HEK293 (cell line): Measurements from ENCODE around the gene PLD5.
"Not testable (repeated sequence)": the region's sequence is repeated elsewhere in the genome, so short reads cannot be mapped to it uniquely, and the experiment has no call there.

Experiments
- CTCF ChIA-PET: fragments of 350-600 bp; formaldehyde crosslinking; extraction: SDS; loops from one replicate; lab custom pipeline; 2021; ENCODE audit warnings: antibody characterized with exemption; lab: Yijun Ruan, JAX
- POLR2A ChIA-PET: fragments of 300-600 bp; formaldehyde crosslinking; extraction: SDS; loops from one replicate; lab custom pipeline; 2020; ENCODE audit warnings: antibody characterized with exemption, inconsistent platforms; lab: Yijun Ruan, JAX
- H3K27ac ChIP-seq: fragments of 200-500 bp; sonication (Bioruptor generic); 2 replicates; pipeline ENCODE4 v1.5.1; 2014; ENCODE audit warnings: low read depth, low read length, control low read depth, inconsistent platforms; ENCODE audit errors: extremely low read depth
- H3K36me3 ChIP-seq, 2 experiments: fragments of 200-500 bp in 1 of 2; sonication (Bioruptor generic) in 1 of 2; 1 replicate in 1 of 2; 2 replicates in 1 of 2; pipeline ENCODE4 v1.5.1; 2014 to 2017; ENCODE audit warnings: inconsistent platforms in 2 of 2, low read length in 2 of 2; ENCODE audit not compliant: control insufficient read depth in 2 of 2, insufficient read depth in 1 of 2
- H3K4me1 ChIP-seq: fragments of 200-500 bp; sonication (Bioruptor generic); 2 replicates; pipeline ENCODE4 v1.5.1; 2014; ENCODE audit warnings: mild to moderate bottlenecking, low read length, inconsistent platforms; ENCODE audit not compliant: control insufficient read depth, insufficient read depth
- H3K4me3 ChIP-seq: 2 replicates; pipeline ENCODE4 v1.5.1; 2011; ENCODE audit warnings: low read depth, mild to moderate bottlenecking, control low read depth, low read length, moderate library complexity
- H3K9me3 ChIP-seq: fragments of 200-500 bp; sonication (Bioruptor generic); 2 replicates; pipeline ENCODE4 v1.5.1; 2014; ENCODE audit warnings: low read depth, low read length, inconsistent platforms; ENCODE audit not compliant: control insufficient read depth, insufficient read depth
- GLI2 ChIP-seq: fragments of 450-650 bp; formaldehyde crosslinking; IDR thresholded peaks from 2 replicates; pipeline ENCODE4; 2017; ENCODE audit warnings: missing biosample characterization, missing genetic modification characterization, low read depth, borderline replicate concordance
- GLIS1 ChIP-seq: fragments of 450-650 bp; formaldehyde crosslinking; IDR thresholded peaks from 2 replicates; pipeline ENCODE4 v1.5.1; 2016; ENCODE audit warnings: missing biosample characterization, missing genetic modification characterization
- KLF10 ChIP-seq: fragments of 450-650 bp; IDR thresholded peaks from 2 replicates; pipeline ENCODE4 v1.5.1; 2018; ENCODE audit warnings: missing biosample characterization, mild to moderate bottlenecking, missing genetic modification characterization
- MEIS1 ChIP-seq: sonication (generic); formaldehyde crosslinking; IDR thresholded peaks from 2 replicates; pipeline ENCODE4 v1.8.1; 2022; ENCODE audit warnings: missing genetic modification reagents, mild to moderate bottlenecking, borderline replicate concordance
- OSR2 ChIP-seq: fragments of 450-650 bp; formaldehyde crosslinking; IDR thresholded peaks from 2 replicates; pipeline ENCODE4 v1.5.1; 2016; ENCODE audit warnings: missing biosample characterization, missing genetic modification characterization
- REPIN1 ChIP-seq: fragments of 450-650 bp; formaldehyde crosslinking; IDR thresholded peaks from 2 replicates; pipeline ENCODE4 v1.5.1; 2017; ENCODE audit warnings: missing biosample characterization, missing genetic modification characterization, low read depth
- SALL2 ChIP-seq: fragments of 450-650 bp; formaldehyde crosslinking; IDR thresholded peaks from 2 replicates; pipeline ENCODE4 v1.5.0; 2017; ENCODE audit warnings: missing biosample characterization, mild to moderate bottlenecking, missing genetic modification characterization, borderline replicate concordance
- SP3 ChIP-seq: fragments of 450-650 bp; formaldehyde crosslinking; IDR thresholded peaks from 2 replicates; pipeline ENCODE4 v1.5.1; 2016; ENCODE audit warnings: missing biosample characterization, missing genetic modification characterization
- ZBTB21 ChIP-seq: fragments of 450-650 bp; formaldehyde crosslinking; IDR thresholded peaks from 2 replicates; pipeline ENCODE4 v1.5.1; 2017; ENCODE audit warnings: missing biosample characterization, missing genetic modification characterization
- ZBTB26 ChIP-seq: fragments of 450-650 bp; formaldehyde crosslinking; optimal IDR thresholded peaks from 2 replicates; pipeline ENCODE3; 2016; ENCODE audit warnings: missing biosample characterization, mild to moderate bottlenecking, missing genetic modification characterization
- ZIC2 ChIP-seq: fragments of 450-650 bp; formaldehyde crosslinking; IDR thresholded peaks from 2 replicates; pipeline ENCODE4 v1.5.1; 2016; ENCODE audit warnings: missing biosample characterization, missing genetic modification characterization
- ZNF146 ChIP-seq: fragments of 450-650 bp; formaldehyde crosslinking; IDR thresholded peaks from 2 replicates; pipeline ENCODE4 v1.5.1; 2016; ENCODE audit warnings: missing biosample characterization, missing genetic modification characterization
- ZNF473 ChIP-seq: fragments of 450-650 bp; formaldehyde crosslinking; IDR thresholded peaks from 2 replicates; pipeline ENCODE4 v1.5.1; 2017; ENCODE audit warnings: missing biosample characterization, missing genetic modification characterization
- ZNF488 ChIP-seq: fragments of 450-650 bp; formaldehyde crosslinking; IDR thresholded peaks from 2 replicates; pipeline ENCODE4 v1.5.1; 2016; ENCODE audit warnings: missing biosample characterization, missing genetic modification characterization
- ZNF530 ChIP-seq: fragments of 450-650 bp; formaldehyde crosslinking; IDR thresholded peaks from 2 replicates; pipeline ENCODE4 v1.5.1; 2016; ENCODE audit warnings: low read depth, missing biosample characterization, missing genetic modification characterization
- ZNF580 ChIP-seq: fragments of 450-650 bp; formaldehyde crosslinking; IDR thresholded peaks from 2 replicates; pipeline ENCODE4 v1.5.1; 2016; ENCODE audit warnings: missing biosample characterization, missing genetic modification characterization
- TF ChIP-seq, protein P1 (sequence below): fragments of 450-650 bp; formaldehyde crosslinking; IDR thresholded peaks from 2 replicates; pipeline ENCODE4 v1.5.1; 2016; ENCODE audit warnings: missing biosample characterization, missing genetic modification characterization

The PLD5 gene

GRCh38 chr1:242059976-242060375 is 464.5 kb downstream of the PLD5 start:
- H3K36me3 ChIP-seq: no peaks in the 10 kb centered on the region
- no peak overlapping the region for H3K27ac ChIP-seq
- ChIA-PET CTCF (interaction anchor here (1.1 kb wide), 1 partner anchor 43 kb away, joined by 3 read pairs; no protein-coding TSS in a partner anchor), POLR2A (no interaction called here)
- TF ChIP-seq SALL2 (tag by site-specific recombination): no peak
- no peak for TF ChIP-seq MEIS1
- TF ChIP-seq ZNF473 (tag by site-specific recombination): no peak
- TF ChIP-seq ZNF530 (tag by site-specific recombination): no peak
- no peak for TF ChIP-seq GLI2
- no peak for TF ChIP-seq ZNF488 (tag by site-specific recombination)
- no peak for TF ChIP-seq ZBTB26
- no peak for TF ChIP-seq REPIN1 (tag by site-specific recombination)
- TF ChIP-seq SP3 (tag by site-specific recombination): no peak
- H3K9me3 ChIP-seq: no peaks in the 10 kb centered on the region
- H3K4me3 ChIP-seq: no peak overlapping the region
- no peaks in the 10 kb centered on the region for H3K4me1 ChIP-seq

DNA sequence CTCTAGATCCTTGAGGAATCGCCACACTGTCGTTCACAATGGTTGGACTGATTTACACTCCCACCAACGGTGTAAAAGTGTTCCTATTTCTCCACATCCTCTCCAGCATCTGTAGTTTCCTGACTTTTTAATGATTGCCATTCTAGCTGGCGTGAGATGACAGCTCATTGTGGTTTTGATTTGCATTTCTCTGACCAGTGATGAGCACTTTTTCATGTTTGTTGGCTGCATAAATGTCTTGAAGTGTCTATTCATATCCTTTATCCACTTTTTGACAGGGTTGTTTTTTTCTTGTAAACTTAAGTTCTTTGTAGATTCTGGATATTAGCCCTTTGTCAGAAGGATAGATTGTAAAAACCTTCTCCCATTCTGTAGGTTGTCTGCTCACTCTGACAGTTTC is 465.9 kb downstream of the PLD5 start:
- H3K27ac ChIP-seq, CTCF ChIA-PET, H3K4me1 ChIP-seq, H3K9me3 ChIP-seq, H3K4me3 ChIP-seq, POLR2A ChIA-PET, H3K36me3 ChIP-seq: not testable (repeated sequence)

DNA sequence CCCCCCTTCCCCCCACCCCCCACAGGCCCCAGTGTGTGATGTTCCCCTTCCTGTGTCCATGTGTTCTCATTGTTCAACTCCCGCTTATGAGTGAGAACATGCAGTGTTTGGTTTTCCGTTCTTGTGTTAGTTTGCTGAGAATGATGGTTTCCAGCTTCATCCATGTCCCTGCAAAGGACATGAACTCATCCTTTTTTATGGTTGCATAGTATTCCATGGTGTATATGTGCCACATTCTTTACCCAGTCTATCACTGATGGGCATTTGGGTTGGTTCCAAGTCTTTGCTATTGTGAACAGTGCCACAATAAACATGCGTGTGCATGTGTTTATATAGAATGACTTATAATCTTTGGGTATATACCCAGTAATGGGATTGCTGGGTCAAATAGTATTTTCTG is 466.3 kb downstream of the PLD5 start:
- H3K4me3 ChIP-seq, H3K4me1 ChIP-seq, POLR2A ChIA-PET, CTCF ChIA-PET, H3K9me3 ChIP-seq, H3K27ac ChIP-seq, H3K36me3 ChIP-seq: not testable (repeated sequence)
- 0 out of 2 replicates have a peak, but pooled peaks have one; percentile 49 for TF ChIP-seq ZNF580 (tag by site-specific recombination)
- TF ChIP-seq, protein P1, sequence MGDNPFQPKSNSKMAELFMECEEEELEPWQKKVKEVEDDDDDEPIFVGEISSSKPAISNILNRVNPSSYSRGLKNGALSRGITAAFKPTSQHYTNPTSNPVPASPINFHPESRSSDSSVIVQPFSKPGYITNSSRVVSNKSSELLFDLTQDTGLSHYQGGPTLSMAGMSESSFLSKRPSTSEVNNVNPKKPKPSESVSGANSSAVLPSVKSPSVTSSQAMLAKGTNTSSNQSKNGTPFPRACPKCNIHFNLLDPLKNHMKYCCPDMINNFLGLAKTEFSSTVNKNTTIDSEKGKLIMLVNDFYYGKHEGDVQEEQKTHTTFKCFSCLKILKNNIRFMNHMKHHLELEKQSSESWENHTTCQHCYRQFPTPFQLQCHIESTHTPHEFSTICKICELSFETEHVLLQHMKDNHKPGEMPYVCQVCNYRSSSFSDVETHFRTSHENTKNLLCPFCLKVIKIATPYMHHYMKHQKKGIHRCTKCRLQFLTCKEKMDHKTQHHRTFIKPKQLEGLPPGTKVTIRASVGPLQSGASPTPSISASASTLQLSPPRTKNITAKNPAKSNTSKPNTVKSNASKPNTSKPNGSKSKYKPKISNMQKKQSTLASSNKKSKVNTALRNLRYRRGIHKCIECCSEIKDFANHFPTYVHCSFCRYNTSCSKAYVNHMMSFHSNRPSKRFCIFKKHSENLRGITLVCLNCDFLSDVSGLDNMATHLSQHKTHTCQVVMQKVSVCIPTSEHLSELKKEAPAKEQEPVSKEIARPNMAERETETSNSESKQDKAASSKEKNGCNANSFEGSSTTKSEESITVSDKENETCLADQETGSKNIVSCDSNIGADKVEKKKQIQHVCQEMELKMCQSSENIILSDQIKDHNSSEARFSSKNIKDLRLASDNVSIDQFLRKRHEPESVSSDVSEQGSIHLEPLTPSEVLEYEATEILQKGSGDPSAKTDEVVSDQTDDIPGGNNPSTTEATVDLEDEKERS (tag by site-specific recombination): 0 out of 2 replicates have a peak, but pooled peaks have one; percentile 38
- TF ChIP-seq ZNF146 (tag by site-specific recombination): peak; percentile 98

- Histone ChIP-seq H3K27ac (no peak overlapping the region), H3K9me3 (no peaks in the 10 kb centered on the region), H3K4me1 (no peaks in the 10 kb centered on the region), H3K4me3 (no peak overlapping the region), H3K36me3 (no peaks in the 10 kb centered on the region)
- CTCF ChIA-PET: no interaction called here
- POLR2A ChIA-PET: no interaction called here
- TF ChIP-seq GLIS1 (tag by site-specific recombination): 0 out of 2 replicates have a peak, but pooled peaks have one; percentile 8
- TF ChIP-seq ZBTB21 (tag by site-specific recombination): 0 out of 2 replicates have a peak, but pooled peaks have one; percentile 34
- TF ChIP-seq OSR2: peak; percentile 59
- no peak for TF ChIP-seq KLF10 (tag by site-specific recombination)
- peak; percentile 83 for TF ChIP-seq ZIC2 (tag by site-specific recombination)
These were observed 466.8 kb downstream of the PLD5 start for GRCh38 chr1:242057745-242058115.
